Measurements from ENCODE around the gene CAPN13.

- TF ChIP-seq CTCF (IDR thresholded peaks at IDR 0.05) (no peak), POLR2A (IDR thresholded peaks at IDR 0.05) (no peak)
These were observed 25.8 kb downstream of the CAPN13 start for GRCh38 chr2:30781451-30781850.

All from esophagus squamous epithelium (tissue), 4 donors.